Adrenal gland (tissue), 12 donors: Measurements from ENCODE around the gene TCEA2. TPM values are rescaled to one million over a fixed set of nuclear protein-coding genes. Genes with fewer than 3 reads are reported as not detected.

Experiments used
- DNase-seq, 7 donors: peaks; one replicate each; pipeline ENCODE4 v3.0.0-alpha.2; 2019 to 2020
- H3K27ac ChIP-seq, 5 donors: fragments of 200-600 bp; sonication (generic) in 4 of 5; 1 replicate in 3 of 5; 2 replicates in 2 of 5; pipeline versions ENCODE4 v1.5.1 to v1.8.0; 2016 to 2020; ENCODE audit warnings: mild to moderate bottlenecking in 1 of 5
- H3K27me3 ChIP-seq: fragments of 200-600 bp; 2 replicates; pipeline ENCODE4 v1.8.0; 2021
- H3K36me3 ChIP-seq, 2 donors: fragments of 200-600 bp; replicated peaks in 1 of 2; 1 replicate in 1 of 2; 2 replicates in 1 of 2; pipeline versions ENCODE4 v1.5.1 to v1.8.0; 2018 to 2022
- H3K4me1 ChIP-seq, 2 donors: fragments of 200-600 bp; replicated peaks in 1 of 2; 1 replicate in 1 of 2; 2 replicates in 1 of 2; pipeline versions ENCODE4 v1.5.1 to v1.8.0; 2018 to 2021
- H3K4me3 ChIP-seq, 4 donors: fragments of 200-600 bp; sonication (generic) in 3 of 4; one replicate each; pipeline ENCODE4 v1.5.1; 2016 to 2018
- H3K9me3 ChIP-seq, 3 donors: fragments of 200-600 bp; sonication (generic) in 1 of 3; replicated peaks in 1 of 3; 1 replicate in 2 of 3; 2 replicates in 1 of 3; pipeline versions ENCODE4 v1.5.1 to v1.8.0; 2016 to 2021
- CTCF ChIP-seq, 6 experiments: fragments of 450-650 bp in 4 of 6; fragments of 200-600 bp in 2 of 6; sonication (generic) in 1 of 6; IDR thresholded peaks; 1 replicate in 5 of 6; 2 replicates in 1 of 6; pipeline versions ENCODE4 v1.5.1 to v1.8.0; 2016 to 2021; ENCODE audit warnings: antibody characterized with exemption in 6 of 6, mild to moderate bottlenecking in 2 of 6, moderate library complexity in 1 of 6
- POLR2A ChIP-seq, 2 donors: fragments of 450-650 bp; IDR thresholded peaks; one replicate each; pipeline ENCODE4 v1.6.1; 2017; ENCODE audit warnings: antibody characterized with exemption in 2 of 2, mild to moderate bottlenecking in 2 of 2, moderate library complexity in 1 of 2
- WGBS, 4 donors: extraction: QIAGEN DNeasy Blood & Tissue Kit in 2 of 4; methylation state at CpG; one replicate each; pipeline versions ENCODE4 v1.1.5 to v1.1.7; 2013 to 2017; 5-methylcytosine and 5-hydroxymethylcytosine counted together
- intact Hi-C, 2 donors: fragments of 100-400 bp; cut with DNase I; formaldehyde crosslinking; loops; one replicate each; pipeline versions ENCODE4 v1.14.1 to v1.15.0; 2022 to 2023
- polyA plus RNA-seq, 3 donors: library from polyadenylated mRNA; stranded (reverse); fragments of 200-250 nt in 2 of 3; fragments of 350-450 nt in 1 of 3; fragmentation: Illumina TruSeq in 1 of 3; extraction: RNeasy Lipid Tissue Mini Kit (QIAGEN cat#74804) in 1 of 3; gene quantifications; one replicate each; pipeline ENCODE4 v1.2.3, GENCODE V29; 2013 to 2014
- total RNA-seq, 9 donors: library from RNA; depleted of rRNA in 4 of 9; stranded (reverse); fragments of >200 nt in 4 of 9; fragments of 120-200 nt in 1 of 9; fragmentation: NEBNext Ultra II Directional in 1 of 9; extraction: Animal tissue kit (Norgen Biotek cat#: 25700) in 1 of 9; gene quantifications; one replicate each; pipeline versions ENCODE4 v1.1.0 to v1.2.4, GENCODE V29; 2013 to 2023
- donor health status: healthy with polysubstance abuse.
- donor health status: Bipolar disorder and iron deficiency.
- donor health status: DM: yes; HTN: yes; CAD: no.
- donor health status: DM: no; HTN: no; CAD: no.
- donor health status: DM: no; HTN: no; CAD: no.
- donor health status: DM: yes; HTN: yes; CAD: no.

TCEA2 gene
- total and polyA plus RNA-seq, 12 donors = 12.6 to 184 (median 53.7) TPM

DNA sequence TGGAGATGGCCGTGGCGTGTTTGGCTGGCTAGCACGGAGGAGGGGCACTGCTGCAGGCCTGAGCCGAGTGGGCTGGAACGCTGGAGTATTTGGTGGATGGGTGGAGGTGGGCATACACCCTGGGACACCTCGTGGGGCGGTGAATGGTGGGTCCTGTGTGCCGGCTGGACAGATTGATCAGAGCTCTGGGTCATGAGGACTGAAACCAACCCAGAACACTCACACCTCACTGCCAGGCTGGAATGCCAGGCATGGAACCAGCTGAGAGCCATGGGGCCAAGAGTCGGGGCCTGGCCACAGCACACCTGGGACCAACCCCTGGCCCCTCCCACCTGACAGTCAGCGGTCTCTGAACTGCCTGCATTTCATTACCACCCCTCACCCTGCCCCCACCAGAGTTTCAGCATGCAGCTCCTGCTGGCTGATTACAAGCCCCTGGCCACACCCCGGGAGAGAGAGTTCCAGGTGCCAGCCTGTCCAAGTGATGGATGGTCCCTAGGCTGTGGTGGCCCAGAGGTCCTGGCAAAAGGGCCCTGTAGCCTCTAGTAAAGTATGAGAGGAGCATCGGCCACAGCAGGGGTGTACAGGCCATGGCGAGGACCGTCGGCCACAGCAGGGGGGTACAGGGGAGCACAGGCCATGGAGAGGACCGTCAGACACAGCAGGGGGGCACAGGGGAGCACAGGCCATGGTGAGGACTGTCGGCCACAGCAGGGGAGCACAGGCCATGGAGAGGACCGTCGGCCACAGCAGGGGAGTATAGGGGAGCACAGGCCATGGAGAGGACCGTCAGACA, 41.1 kb downstream of the TCEA2 start:
- Histone ChIP-seq H3K27me3 (peaks cover 21% of the 10 kb centered on the region), H3K9me3 (no peaks in the 10 kb centered on the region), H3K4me3 (no peak overlapping the region), H3K27ac (no peak overlapping the region), H3K4me1 (peaks cover 0 to 3% of the 10 kb centered on the region in 2 donors), H3K36me3 (no peaks in the 10 kb centered on the region)
- DNase-seq = peak in 5 of 7 donors; percentile 4 to 49 (median 9)
- 66 to 76% (median 72%) methylated on average over 14 to 20 of the region's 20 CpGs for WGBS, 4 donors
- no peak for TF ChIP-seq CTCF (IDR thresholded peaks at IDR 0.05)
- TF ChIP-seq POLR2A (IDR thresholded peaks at IDR 0.05) = no peak
- intact Hi-C loops = no loop called here

DNA sequence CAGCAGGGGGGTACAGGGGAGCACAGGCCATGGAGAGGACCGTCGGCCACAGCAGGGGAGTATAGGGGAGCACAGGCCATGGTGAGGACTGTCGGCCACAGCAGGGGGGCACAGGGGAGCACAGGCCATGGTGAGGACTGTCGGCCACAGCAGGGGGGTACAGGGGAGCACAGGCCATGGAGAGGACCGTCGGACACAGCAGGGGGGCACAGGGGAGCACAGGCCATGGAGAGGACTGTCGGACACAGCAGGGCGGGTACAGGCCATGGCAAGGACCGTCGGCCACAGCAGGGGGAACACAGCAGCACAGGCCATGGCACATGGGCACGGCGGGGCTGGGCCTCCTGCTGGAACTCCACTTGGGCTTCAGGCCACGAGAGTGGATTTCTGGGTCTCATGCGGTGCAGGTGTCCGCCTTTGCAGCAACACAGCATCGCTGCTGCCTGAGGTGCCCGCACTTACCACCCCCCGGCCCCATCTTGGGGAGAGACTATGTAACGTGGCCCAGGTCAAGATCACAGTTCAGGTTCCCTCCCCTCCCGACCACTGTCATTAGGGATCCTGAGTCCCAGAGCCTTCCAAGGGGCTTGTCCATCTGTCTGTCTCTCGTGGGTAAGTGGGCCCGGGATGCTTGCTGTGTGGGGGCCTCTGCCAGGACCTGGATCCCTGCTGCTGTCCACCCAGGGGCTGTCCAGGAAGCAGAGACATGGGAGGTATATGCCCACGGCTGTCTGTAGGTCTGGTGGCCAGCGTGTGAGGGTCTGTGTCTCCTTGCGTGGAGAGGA, 41.9 kb downstream of the TCEA2 start:
- Histone ChIP-seq H3K36me3 (no peaks in the 10 kb centered on the region), H3K27me3 (peaks cover 21% of the 10 kb centered on the region), H3K9me3 (no peaks in the 10 kb centered on the region), H3K4me3 (no peak overlapping the region), H3K4me1 (peaks cover 0 to 3% of the 10 kb centered on the region in 2 donors), H3K27ac (no peak overlapping the region)
- DNase-seq = peak in 4 of 7 donors; percentile 2 to 45 (median 10)
- intact Hi-C loops = no loop called here
- TF ChIP-seq CTCF (IDR thresholded peaks at IDR 0.05) = no peak
- TF ChIP-seq POLR2A (IDR thresholded peaks at IDR 0.05) = no peak
- 79 to 87% (median 82%) methylated on average over 14 to 25 of the region's 25 CpGs for WGBS, 4 donors

GRCh38 chr20:64105846-64106434, 42.9 kb downstream of the TCEA2 start:
- peaks cover 0 to 3% of the 10 kb centered on the region in 2 donors for H3K4me1 ChIP-seq
- H3K9me3 ChIP-seq = no peaks in the 10 kb centered on the region
- 91 to 92% (median 92%) methylated on average over 16 to 39 of the region's 39 CpGs for WGBS, 4 donors
- no peak overlapping the region for H3K4me3 ChIP-seq
- peaks cover 21% of the 10 kb centered on the region for H3K27me3 ChIP-seq
- no peak for TF ChIP-seq POLR2A (IDR thresholded peaks at IDR 0.05)
- TF ChIP-seq CTCF (IDR thresholded peaks at IDR 0.05) = no peak
- H3K27ac ChIP-seq = no peak overlapping the region
- DNase-seq = peak in 4 of 7 donors; percentile 4 to 49 (median 12)
- intact Hi-C loops = no loop called here
- no peaks in the 10 kb centered on the region for H3K36me3 ChIP-seq

DNA sequence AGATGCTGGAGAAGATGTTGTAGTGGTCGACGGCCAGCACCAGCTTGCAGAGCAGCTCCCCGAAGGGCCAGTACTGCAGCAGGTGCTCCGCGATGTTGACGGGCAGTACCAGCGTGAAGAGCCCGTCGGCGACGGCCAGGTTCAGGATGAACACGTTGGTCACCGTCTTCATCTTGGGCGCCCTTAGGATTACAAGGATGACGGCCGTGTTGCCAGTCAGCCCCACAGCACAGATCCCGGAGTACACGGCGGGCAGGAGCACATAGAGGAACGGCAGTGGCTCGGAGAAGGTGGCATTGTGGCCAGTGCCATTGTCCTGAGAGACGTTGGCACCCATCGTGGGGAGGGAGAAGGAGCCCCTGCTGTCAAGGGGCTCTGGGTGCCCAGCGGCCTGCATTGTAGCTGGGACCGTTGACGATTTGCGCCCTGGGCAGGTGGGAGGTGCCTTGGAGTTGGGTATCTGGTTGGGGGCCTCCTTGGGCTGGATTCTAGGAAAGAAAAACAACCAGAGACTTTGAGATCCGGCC, 43.5 kb downstream of the TCEA2 start:
- peaks cover 0 to 3% of the 10 kb centered on the region in 2 donors for H3K4me1 ChIP-seq
- WGBS, 4 donors = 79 to 91% (median 87%) methylated on average over 27 to 28 of the region's 28 CpGs
- peak in 2 of 7 donors; percentile 15 to 44 for DNase-seq
- no peak for TF ChIP-seq CTCF (IDR thresholded peaks at IDR 0.05)
- TF ChIP-seq POLR2A (IDR thresholded peaks at IDR 0.05) = no peak
- no peak overlapping the region for H3K27ac ChIP-seq
- H3K9me3 ChIP-seq = no peaks in the 10 kb centered on the region
- H3K4me3 ChIP-seq = no peak overlapping the region
- H3K27me3 ChIP-seq = peaks cover 21% of the 10 kb centered on the region
- intact Hi-C loops = no loop called here
- H3K36me3 ChIP-seq = no peaks in the 10 kb centered on the region
